Activated naive CD8-positive, alpha-beta T cell treated with anti-CD3 and anti-CD28 coated beads, Interleukin-2, amount 50 U/mL, for 24 hours (primary cell): Measurements from ENCODE around the gene NPHS2.

Experiments used
- ATAC-seq: fragments of 150-1000 bp; cut with Tn5 transposase; one replicate; pipeline ENCODE4 v1.10.0; 2021
- DNase-seq: peaks from one replicate; pipeline ENCODE4 v3.0.0; 2021
- H3K27ac Mint-ChIP-seq: one replicate; pipeline ENCODE4 v1.8.0; 2021; ENCODE audit warnings: mild to moderate bottlenecking, mixed read lengths
- H3K27me3 Mint-ChIP-seq: one replicate; pipeline ENCODE4 v1.8.0; 2021; ENCODE audit warnings: mixed read lengths
- H3K36me3 Mint-ChIP-seq: one replicate; pipeline ENCODE4 v1.8.0; 2021; ENCODE audit warnings: low read depth, mixed read lengths
- H3K4me1 Mint-ChIP-seq: one replicate; pipeline ENCODE4 v1.8.0; 2021; ENCODE audit warnings: mixed read lengths
- H3K4me3 Mint-ChIP-seq: one replicate; pipeline ENCODE4 v1.8.0; 2021; ENCODE audit warnings: mild to moderate bottlenecking, moderate library complexity, mixed read lengths
- H3K9me3 Mint-ChIP-seq: one replicate; pipeline ENCODE4 v1.8.0; 2021; ENCODE audit warnings: mixed read lengths

Gene NPHS2

DNA sequence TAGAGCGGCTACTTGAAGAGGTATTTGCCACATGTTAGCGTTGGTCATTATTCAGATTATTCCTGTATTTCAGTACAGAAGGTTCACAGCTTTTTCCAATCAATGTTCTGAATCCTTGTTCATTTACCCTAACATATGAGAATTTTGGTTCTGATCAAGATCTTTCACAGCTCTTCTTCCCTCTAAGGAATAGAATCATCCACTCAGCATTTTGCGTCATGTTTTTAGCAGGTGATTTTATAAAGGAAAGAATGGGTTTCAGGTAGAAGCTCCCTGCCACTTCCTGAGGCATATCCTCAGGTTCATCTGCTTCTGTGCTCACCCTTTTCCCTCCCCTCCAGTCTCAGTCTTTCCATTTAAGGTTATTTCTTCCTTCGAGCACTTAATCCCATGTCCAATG, 66.4 kb downstream of the NPHS2 start:
- Mint-ChIP-seq H3K27me3 (peaks cover 4% of the 10 kb centered on the region), H3K9me3 (peaks cover 3% of the 10 kb centered on the region), H3K36me3 (no peaks in the 10 kb centered on the region), H3K27ac (no peak overlapping the region), H3K4me3 (no peak overlapping the region), H3K4me1 (no peaks in the 10 kb centered on the region)
- ATAC-seq (no peak), DNase-seq (no peak)

DNA sequence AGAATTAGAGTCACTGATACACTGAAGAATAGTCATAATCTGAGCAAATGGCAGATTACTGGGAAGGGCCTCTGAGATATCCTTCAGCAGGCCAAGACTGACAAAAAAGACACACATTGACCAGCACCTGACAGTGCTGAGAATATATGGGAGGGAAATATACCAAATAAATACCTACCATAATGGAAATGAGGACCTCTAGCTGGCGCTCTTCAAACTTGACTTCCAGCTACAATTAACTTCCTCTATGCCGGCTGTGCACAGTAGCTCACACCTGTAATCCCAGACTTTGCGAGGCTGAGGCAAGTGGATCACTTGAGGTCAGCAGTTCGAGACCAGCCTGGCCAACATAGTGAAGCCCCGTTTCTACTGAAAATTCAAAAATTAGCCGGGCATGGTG, 69.5 kb downstream of the NPHS2 start:
- no peak for ATAC-seq
- H3K4me1 Mint-ChIP-seq = no peaks in the 10 kb centered on the region
- no peaks in the 10 kb centered on the region for H3K36me3 Mint-ChIP-seq
- no peak overlapping the region for H3K27ac Mint-ChIP-seq
- peaks cover 4% of the 10 kb centered on the region for H3K27me3 Mint-ChIP-seq
- no peak overlapping the region for H3K4me3 Mint-ChIP-seq
- no peak for DNase-seq
- H3K9me3 Mint-ChIP-seq = peaks cover 3% of the 10 kb centered on the region
